ENCODE measurements around the gene HOMER3. TPM values are rescaled to one million over a fixed set of nuclear protein-coding genes. Genes with fewer than 3 reads are reported as not detected.

HOMER3 gene
- total RNA-seq, 4 donors from 2014 or later, result 22.7 to 48.5 (median 33.2) TPM

GRCh38 chr19:18913466-18913865, 27.6 kb downstream of the HOMER3 start:
- no peak for ATAC-seq
- no CpG with 5 or more reads among the region's 5 CpGs for WGBS, 2 donors (ENCODE audit: low coverage in 1 of 2)
- Histone ChIP-seq H3K27ac (no peak overlapping the region), H3K36me3 (peaks cover 0 to 73% of the 10 kb centered on the region in 2 donors), H3K27me3 (no peaks in the 10 kb centered on the region), H3K4me1 (peaks cover 0 to 34% (median 10%) of the 10 kb centered on the region in 3 donors), H3K9me3 (no peaks in the 10 kb centered on the region), H3K4me3 (no peak overlapping the region)
- TF ChIP-seq POLR2AphosphoS5 (IDR thresholded peaks at IDR 0.05), result no peak
- TF ChIP-seq CTCF (IDR thresholded peaks at IDR 0.05), result no peak
- TF ChIP-seq EP300 (IDR thresholded peaks at IDR 0.05), result no peak
- TF ChIP-seq POLR2A (IDR thresholded peaks at IDR 0.05), result no peak

- peaks cover 0 to 76% of the 10 kb centered on the region in 2 donors for H3K36me3 ChIP-seq
Observed at GRCh38 chr19:18912933-18913332, 28.1 kb downstream of the HOMER3 start.

GRCh38 chr19:18910801-18911436, 30.1 kb downstream of the HOMER3 start:
- ATAC-seq, result no peak
- Histone ChIP-seq H3K36me3 (peaks cover 0 to 96% of the 10 kb centered on the region in 2 donors), H3K4me1 (peaks cover 0 to 12% (median 0%) of the 10 kb centered on the region in 3 donors), H3K4me3 (no peak overlapping the region), H3K27ac (no peak overlapping the region), H3K9me3 (no peaks in the 10 kb centered on the region), H3K27me3 (no peaks in the 10 kb centered on the region)
- 100% methylated on average over 1 of the region's 19 CpGs for WGBS, 2 donors (ENCODE audit: low coverage in 1 of 2)
- TF ChIP-seq CTCF (IDR thresholded peaks at IDR 0.05), result no peak
- no peak for TF ChIP-seq EP300 (IDR thresholded peaks at IDR 0.05)
- no peak for TF ChIP-seq POLR2A (IDR thresholded peaks at IDR 0.05)
- no peak for TF ChIP-seq POLR2AphosphoS5 (IDR thresholded peaks at IDR 0.05)

More at GRCh38 chr19:18912933-18913332, 28.1 kb downstream of the HOMER3 start:
- no peaks in the 10 kb centered on the region for H3K27me3 ChIP-seq
- no peak for TF ChIP-seq EP300 (IDR thresholded peaks at IDR 0.05)
- no peak for TF ChIP-seq POLR2AphosphoS5 (IDR thresholded peaks at IDR 0.05)
- TF ChIP-seq POLR2A (IDR thresholded peaks at IDR 0.05), result no peak
- TF ChIP-seq CTCF (IDR thresholded peaks at IDR 0.05), result no peak
- whole genome bisulfite sequencing, 2 donors (ENCODE audit: low coverage in 1 of 2), result 81% methylated on average over 6 of the region's 14 CpGs; no CpG with 5 or more reads in 1 of the 2 donors
- no peak overlapping the region for H3K27ac ChIP-seq
- no peak overlapping the region for H3K4me3 ChIP-seq
- no peak for ATAC-seq
- no peaks in the 10 kb centered on the region for H3K9me3 ChIP-seq
- H3K4me1 ChIP-seq, result peaks cover 0 to 29% (median 6%) of the 10 kb centered on the region in 3 donors

DNA sequence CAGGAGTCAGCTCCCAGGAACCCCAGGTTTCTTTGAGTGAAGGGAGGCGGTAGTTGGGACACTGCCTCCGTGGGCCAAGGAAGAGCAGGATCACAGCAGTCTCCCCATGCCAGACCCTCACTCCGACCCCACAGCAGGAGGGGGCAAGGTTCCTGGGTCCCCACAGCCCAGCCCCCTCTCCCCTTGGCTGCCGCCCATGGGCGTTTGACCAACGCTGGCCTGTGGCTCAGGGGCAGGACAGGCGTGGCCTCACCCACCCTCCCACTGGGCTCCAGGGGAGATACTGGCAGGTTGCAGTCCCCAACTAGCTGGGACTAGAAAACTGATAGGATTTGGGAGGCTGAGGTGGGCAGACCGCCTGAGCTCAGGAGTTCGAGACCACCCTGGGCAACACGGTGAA, 31.0 kb downstream of the HOMER3 start:
- peaks cover 0 to 97% of the 10 kb centered on the region in 2 donors for H3K36me3 ChIP-seq
- H3K9me3 ChIP-seq, result no peaks in the 10 kb centered on the region
- ATAC-seq, result no peak
- no CpG with 5 or more reads among the region's 10 CpGs for WGBS, 2 donors (ENCODE audit: low coverage in 1 of 2)
- H3K27ac ChIP-seq, result no peak overlapping the region
- H3K4me1 ChIP-seq, result peaks cover 0 to 2% (median 0%) of the 10 kb centered on the region in 3 donors
- no peak for TF ChIP-seq EP300 (IDR thresholded peaks at IDR 0.05)
- H3K4me3 ChIP-seq, result no peak overlapping the region
- H3K27me3 ChIP-seq, result no peaks in the 10 kb centered on the region

DNA sequence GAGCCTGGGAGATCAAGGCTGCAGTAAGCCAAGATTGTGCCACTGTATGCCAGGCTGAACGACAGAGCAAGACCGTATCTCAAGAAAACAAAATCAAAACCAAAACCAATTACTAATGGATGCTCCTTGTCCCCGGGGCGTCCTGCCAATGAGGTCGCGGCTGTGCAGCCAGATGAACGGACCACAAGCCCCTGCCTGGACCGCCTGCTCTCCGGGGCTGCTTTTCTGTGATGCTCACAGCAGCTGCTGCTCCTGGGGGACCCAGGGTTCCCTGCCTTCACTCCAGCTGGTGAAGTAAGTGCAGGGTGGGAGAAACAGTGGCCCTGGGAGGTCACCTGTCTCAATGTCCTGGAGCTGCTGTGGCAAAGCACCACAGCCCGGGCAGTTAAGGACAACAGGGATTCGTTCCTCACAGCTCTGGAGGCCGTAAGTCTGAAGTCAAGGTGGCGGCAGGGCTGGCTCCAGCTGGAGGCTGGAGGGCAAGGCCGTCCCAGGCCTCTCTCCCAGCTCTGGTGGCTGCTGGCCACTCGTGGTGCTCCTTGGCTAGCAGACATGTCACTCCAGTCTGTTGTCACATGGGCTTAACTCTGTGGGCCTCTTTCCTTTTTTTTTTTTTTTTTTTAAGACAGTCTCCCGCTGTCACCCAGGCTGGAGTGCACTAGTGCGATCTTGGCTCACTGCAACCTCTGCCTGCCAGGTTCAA, 31.9 kb downstream of the HOMER3 start:
- 88 to 100% methylated on average over 9 to 11 of the region's 17 CpGs for WGBS, 2 donors (ENCODE audit: low coverage in 1 of 2)
- TF ChIP-seq POLR2AphosphoS5 (IDR thresholded peaks at IDR 0.05) (no peak), EP300 (IDR thresholded peaks at IDR 0.05) (no peak), POLR2A (IDR thresholded peaks at IDR 0.05) (no peak), CTCF (IDR thresholded peaks at IDR 0.05) (no peak)
- H3K36me3 ChIP-seq, result peaks cover 0 to 97% of the 10 kb centered on the region in 2 donors
- ATAC-seq, result no peak
- no peaks in the 10 kb centered on the region for H3K4me1 ChIP-seq
- no peak overlapping the region for H3K27ac ChIP-seq
- H3K4me3 ChIP-seq, result no peak overlapping the region
- no peaks in the 10 kb centered on the region for H3K27me3 ChIP-seq
- no peaks in the 10 kb centered on the region for H3K9me3 ChIP-seq
